AG04450 (cell line): ENCODE data around the gene CLDN10. TPM values are rescaled to one million over a fixed set of nuclear protein-coding genes. Genes with fewer than 3 reads are reported as not detected.
A peak's percentile ranks its signal among the peaks of the same experiment; 100 is the strongest.

Experiments used
- CTCF ChIA-PET: fragments of 300-600, 350-600 bp; formaldehyde crosslinking; extraction: SDS; loops from one replicate; lab custom pipeline; 2022; ENCODE audit warnings: antibody characterized with exemption, inconsistent platforms; lab: Charles Lee
- POLR2A ChIA-PET: fragments of 350-600 bp; formaldehyde crosslinking; extraction: SDS; loops from one replicate; lab custom pipeline; 2021; ENCODE audit warnings: antibody characterized with exemption, inconsistent platforms; lab: Yijun Ruan, JAX
- DNase-seq: peaks from one replicate; pipeline ENCODE4 v3.0.0-alpha.2; 2011; ENCODE audit warnings: low read depth, low spot score
- H3K27ac ChIP-seq: one replicate; pipeline ENCODE4 v1.5.1; 2012; ENCODE audit warnings: low read depth, low read length, control low read depth
- H3K27me3 ChIP-seq: one replicate; pipeline ENCODE4 v1.6.0; 2012; ENCODE audit warnings: low read length; ENCODE audit not compliant: control insufficient read depth, insufficient read depth
- H3K4me3 ChIP-seq: 2 replicates; pipeline ENCODE4 v1.5.1; 2011; ENCODE audit warnings: mild to moderate bottlenecking, low read depth, low read length, control low read depth
- H3K9me3 ChIP-seq: 2 replicates; pipeline ENCODE4 v1.5.1; 2012; ENCODE audit warnings: low read length; ENCODE audit not compliant: control insufficient read depth, insufficient read depth
- CTCF ChIP-seq: IDR thresholded peaks from 2 replicates; pipeline ENCODE4 v1.5.1; 2011; ENCODE audit warnings: low read depth, low read length, control low read depth, inconsistent platforms
- polyA plus RNA-seq: library from polyadenylated mRNA; depleted of rRNA; stranded (reverse); fragments of >200 nt; gene quantifications from 2 replicates; pipeline ENCODE4 v1.2.3, GENCODE V29; 2011

CLDN10 gene
- polyA plus RNA-seq, 1 experiment = not detected

GRCh38 chr13:95620030-95620824 lies 67.7 kb downstream of the CLDN10 start:
- Histone ChIP-seq H3K9me3 (peaks cover 3% of the 10 kb centered on the region; the same call in 1 of the 2 replicates), H3K27me3 (no peaks in the 10 kb centered on the region), H3K27ac (no peak overlapping the region), H3K4me3 (no peak overlapping the region)
- ChIA-PET CTCF (interaction anchor here (3.8 to 10.1 kb wide), 2 partner anchors 40 to 214 kb away, joined by 33 to 266 read pairs; no protein-coding TSS in a partner anchor), POLR2A (no interaction called here)
- DNase-seq = no peak
- no peak for TF ChIP-seq CTCF

GRCh38 chr13:95620825-95621498 lies 68.4 kb downstream of the CLDN10 start:
- no peak for TF ChIP-seq CTCF
- H3K27me3 ChIP-seq = no peaks in the 10 kb centered on the region
- no peak overlapping the region for H3K4me3 ChIP-seq
- CTCF ChIA-PET = interaction anchor here (0.8 to 10.1 kb wide), 4 partner anchors 40 to 213 kb away, joined by 3 to 266 read pairs (median 18); no protein-coding TSS in a partner anchor
- peaks cover 3% of the 10 kb centered on the region; the same call in 1 of the 2 replicates for H3K9me3 ChIP-seq
- DNase-seq = no peak
- POLR2A ChIA-PET = interaction anchor here (0.5 kb wide), 1 partner anchor 483 kb away, joined by 4 read pairs; no protein-coding TSS in a partner anchor
- H3K27ac ChIP-seq = no peak overlapping the region

GRCh38 chr13:95623141-95623540 lies 70.6 kb downstream of the CLDN10 start:
- Histone ChIP-seq H3K27me3 (no peaks in the 10 kb centered on the region), H3K9me3 (peaks cover 6% of the 10 kb centered on the region; the same call in 1 of the 2 replicates), H3K27ac (no peak overlapping the region), H3K4me3 (no peak overlapping the region)
- ChIA-PET POLR2A (no interaction called here), CTCF (interaction anchor here (0.8 to 10.1 kb wide), 19 partner anchors 8 to 1194 kb away, joined by 3 to 266 read pairs (median 9); partner anchors contain the start of gene DZIP1)
- TF ChIP-seq CTCF = no peak
- no peak for DNase-seq

GRCh38 chr13:95624020-95624419 lies 71.5 kb downstream of the CLDN10 start:
- H3K27ac ChIP-seq = no peak overlapping the region
- ChIA-PET POLR2A (interaction anchor here (1.0 to 1.4 kb wide), 3 partner anchors 20 to 212 kb away, joined by 3 to 7 read pairs (median 4); partner anchors contain the start of gene DZIP1), CTCF (interaction anchor here (0.6 to 10.1 kb wide), 46 partner anchors 9 to 1193 kb away, joined by 3 to 266 read pairs (median 4); partner anchors contain the start of gene DZIP1)
- peaks cover 6% of the 10 kb centered on the region; the same call in 1 of the 2 replicates for H3K9me3 ChIP-seq
- H3K4me3 ChIP-seq = no peak overlapping the region
- TF ChIP-seq CTCF = peak; percentile 79
- no peak for DNase-seq
- H3K27me3 ChIP-seq = no peaks in the 10 kb centered on the region
